ENCODE results near the gene MORC4.

Gene MORC4

GRCh38 chrX:106906361-106906760 is 93.7 kb downstream of the MORC4 start:
- TF ChIP-seq, protein P1, sequence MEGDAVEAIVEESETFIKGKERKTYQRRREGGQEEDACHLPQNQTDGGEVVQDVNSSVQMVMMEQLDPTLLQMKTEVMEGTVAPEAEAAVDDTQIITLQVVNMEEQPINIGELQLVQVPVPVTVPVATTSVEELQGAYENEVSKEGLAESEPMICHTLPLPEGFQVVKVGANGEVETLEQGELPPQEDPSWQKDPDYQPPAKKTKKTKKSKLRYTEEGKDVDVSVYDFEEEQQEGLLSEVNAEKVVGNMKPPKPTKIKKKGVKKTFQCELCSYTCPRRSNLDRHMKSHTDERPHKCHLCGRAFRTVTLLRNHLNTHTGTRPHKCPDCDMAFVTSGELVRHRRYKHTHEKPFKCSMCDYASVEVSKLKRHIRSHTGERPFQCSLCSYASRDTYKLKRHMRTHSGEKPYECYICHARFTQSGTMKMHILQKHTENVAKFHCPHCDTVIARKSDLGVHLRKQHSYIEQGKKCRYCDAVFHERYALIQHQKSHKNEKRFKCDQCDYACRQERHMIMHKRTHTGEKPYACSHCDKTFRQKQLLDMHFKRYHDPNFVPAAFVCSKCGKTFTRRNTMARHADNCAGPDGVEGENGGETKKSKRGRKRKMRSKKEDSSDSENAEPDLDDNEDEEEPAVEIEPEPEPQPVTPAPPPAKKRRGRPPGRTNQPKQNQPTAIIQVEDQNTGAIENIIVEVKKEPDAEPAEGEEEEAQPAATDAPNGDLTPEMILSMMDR (IDR thresholded peaks at IDR 0.05; ENCODE audit: low read depth, low read length, missing control alignments), result no peak
- in situ Hi-C loops (cut with HindIII; ENCODE audit: low sequenced_read_pairs), result no loop called here
- no peak overlapping the region for H3K4me3 ChIP-seq (ENCODE audit: low read depth, low read length)
- no peak for DNase-seq (ENCODE audit: low read depth)

DNA sequence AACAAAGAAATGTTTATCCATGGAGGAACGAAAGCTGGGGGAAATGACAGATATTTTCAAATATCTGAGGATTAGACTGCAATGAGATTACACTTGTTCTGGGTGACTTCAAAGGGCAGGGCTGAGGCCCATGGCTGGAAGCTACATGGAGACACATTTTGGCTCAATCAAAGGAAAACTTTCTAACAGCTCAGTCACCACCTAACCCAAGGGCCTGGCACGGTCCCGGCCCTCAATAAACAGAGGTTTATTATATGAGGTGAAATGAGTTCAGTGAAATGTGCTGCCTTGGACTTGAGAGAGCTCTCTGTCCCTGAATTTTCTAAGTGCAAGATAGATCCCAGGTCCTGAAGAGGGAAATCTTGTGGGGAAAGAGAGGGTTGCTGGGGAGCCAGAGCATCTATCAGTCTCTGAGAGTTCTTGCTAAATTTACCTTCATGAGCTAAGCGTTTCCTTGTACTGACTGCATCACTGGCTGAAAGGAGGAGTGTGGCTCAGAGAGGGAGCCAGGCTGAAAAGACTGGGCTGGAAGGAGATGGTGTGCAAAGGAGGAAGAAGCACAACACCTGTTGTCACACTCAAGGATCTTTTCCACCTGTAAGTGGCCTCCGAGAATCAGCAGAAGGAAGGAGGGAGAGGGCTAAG is 94.8 kb downstream of the MORC4 start:
- TF ChIP-seq, protein P1 (IDR thresholded peaks at IDR 0.05; ENCODE audit: low read depth, low read length, missing control alignments), result no peak
- in situ Hi-C loops (cut with HindIII; ENCODE audit: low sequenced_read_pairs), result no loop called here
- DNase-seq (ENCODE audit: low read depth), result no peak
- H3K4me3 ChIP-seq (ENCODE audit: low read depth, low read length), result no peak overlapping the region

GRCh38 chrX:106903856-106904528 is 96.0 kb downstream of the MORC4 start:
- TF ChIP-seq, protein P1 (IDR thresholded peaks at IDR 0.05; ENCODE audit: low read depth, low read length, missing control alignments), result no peak

DNA sequence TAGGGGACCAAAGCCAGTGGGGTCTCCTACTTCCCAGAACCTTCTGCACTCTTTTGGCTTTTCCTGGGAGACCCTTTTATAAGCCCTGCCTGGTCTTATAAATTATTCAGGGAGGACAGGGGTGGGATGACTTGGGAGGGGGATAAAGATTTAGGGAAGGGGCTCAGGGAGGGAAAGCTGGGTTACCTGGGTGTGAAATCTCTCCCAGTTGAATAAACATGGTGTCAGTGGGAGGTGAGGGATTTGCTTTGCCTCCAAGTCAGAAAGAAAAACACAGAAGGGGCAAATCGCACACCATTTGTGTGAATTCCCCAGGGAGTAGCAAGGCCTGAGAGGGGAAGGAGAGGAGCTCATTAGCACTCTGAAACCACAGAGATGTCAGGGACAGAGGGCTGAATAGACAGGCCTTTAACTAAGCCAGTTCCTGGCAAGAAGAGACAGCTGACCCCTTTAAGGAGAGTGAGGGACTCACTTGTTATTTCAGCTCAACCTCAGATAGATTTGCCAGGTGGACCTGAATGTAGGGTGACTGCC is 96.7 kb downstream of the MORC4 start, which contains the start of gene RIPPLY1:
RIPPLY1 (minus strand) TSS at position 51 of the 534 bp plus-strand sequence. CDS start 54 bp downstream, outside the sequence.
- no peak within 1 kb of the TSS for H3K4me3 ChIP-seq (ENCODE audit: low read depth, low read length)
- in situ Hi-C loops (cut with HindIII; ENCODE audit: low sequenced_read_pairs), result no loop called here
- no peak for DNase-seq (ENCODE audit: low read depth)
- TF ChIP-seq, protein P1 (IDR thresholded peaks at IDR 0.05; ENCODE audit: low read depth, low read length, missing control alignments), result no peak

More at GRCh38 chrX:106903856-106904528, 96.0 kb downstream of the MORC4 start:
- no peak overlapping the region for H3K4me3 ChIP-seq (ENCODE audit: low read depth, low read length)
- in situ Hi-C loops (cut with HindIII; ENCODE audit: low sequenced_read_pairs), result no loop called here
- DNase-seq (ENCODE audit: low read depth), result no peak

DNA sequence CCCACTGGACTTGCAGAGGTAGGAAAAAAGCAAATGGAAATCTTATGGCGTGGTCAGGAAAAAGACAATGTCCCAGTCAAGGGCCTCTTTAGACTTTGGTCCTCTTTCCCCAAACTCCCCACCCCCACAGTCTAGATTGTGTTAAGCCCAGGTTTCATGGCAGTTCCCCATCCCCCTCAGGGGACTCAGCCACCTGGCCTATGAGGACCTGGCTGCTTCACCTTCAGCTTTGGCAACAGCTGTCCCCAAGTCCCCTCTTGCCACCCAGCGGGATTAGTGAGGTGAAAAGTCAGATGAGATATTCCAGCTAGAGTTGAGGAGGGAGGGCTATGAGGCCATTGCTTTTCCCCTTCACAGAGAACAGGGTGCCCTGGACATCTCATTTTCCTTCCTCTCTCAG is 97.3 kb downstream of the MORC4 start:
- no peak for DNase-seq (ENCODE audit: low read depth)
- in situ Hi-C loops (cut with HindIII; ENCODE audit: low sequenced_read_pairs), result no loop called here
- H3K4me3 ChIP-seq (ENCODE audit: low read depth, low read length), result no peak overlapping the region
- TF ChIP-seq, protein P1 (IDR thresholded peaks at IDR 0.05; ENCODE audit: low read depth, low read length, missing control alignments), result no peak

GRCh38 chrX:106901781-106902219 is 98.2 kb downstream of the MORC4 start:
- in situ Hi-C loops (cut with HindIII; ENCODE audit: low sequenced_read_pairs), result no loop called here
- DNase-seq (ENCODE audit: low read depth), result no peak
- H3K4me3 ChIP-seq (ENCODE audit: low read depth, low read length), result no peak overlapping the region
- TF ChIP-seq, protein P1 (IDR thresholded peaks at IDR 0.05; ENCODE audit: low read depth, low read length, missing control alignments), result no peak

Data from astrocyte of the cerebellum (primary cell).